ENCODE results near the gene BDP1.

- no peak for TF ChIP-seq CTCF (IDR thresholded peaks at IDR 0.05)
- no peak for TF ChIP-seq POLR2A (IDR thresholded peaks at IDR 0.05)
Measured at GRCh38 chr5:71589903-71590302, 134.5 kb downstream of the BDP1 start.

All from upper lobe of left lung (tissue), 4 donors.